Astrocyte (in vitro differentiated cells and primary cell): ENCODE data around the gene SMARCA5. TPM values are rescaled to one million over a fixed set of nuclear protein-coding genes. Genes with fewer than 3 reads are reported as not detected.

ENCODE experiments used
- DNase-seq: peaks from one replicate; pipeline ENCODE4 v3.0.0-alpha.2; 2010; ENCODE audit warnings: low read depth
- FAIRE-seq: peaks from 2 replicates; lab custom pipeline; 2011; peaks lifted over from hg19 to GRCh38; lab: Jason Lieb, UNC
- H2AFZ ChIP-seq: 2 replicates; pipeline ENCODE4 v1.6.0; 2012; ENCODE audit warnings: low read depth, low read length, inconsistent platforms
- H3K27ac ChIP-seq: 2 replicates; pipeline ENCODE4 v1.5.1; 2011; ENCODE audit warnings: low read depth, low read length, inconsistent platforms
- H3K27me3 ChIP-seq: 2 replicates; pipeline ENCODE4 v1.6.0; 2011; ENCODE audit warnings: low read length, inconsistent platforms; ENCODE audit not compliant: insufficient read depth
- H3K36me3 ChIP-seq: 2 replicates; pipeline ENCODE4 v1.5.1; 2011; ENCODE audit warnings: low read length, inconsistent platforms; ENCODE audit not compliant: insufficient read depth
- H3K4me1 ChIP-seq: 2 replicates; pipeline ENCODE4 v1.5.1; 2011; ENCODE audit warnings: low read length, inconsistent platforms; ENCODE audit not compliant: insufficient read depth
- H3K4me2 ChIP-seq: 2 replicates; pipeline ENCODE4 v1.6.0; 2012; ENCODE audit warnings: low read length, inconsistent platforms
- H3K4me3 ChIP-seq: 2 replicates; pipeline ENCODE4 v1.5.1; 2011; ENCODE audit warnings: low read depth, mild to moderate bottlenecking, low read length, inconsistent platforms; ENCODE audit not compliant: insufficient read depth
- H3K79me2 ChIP-seq: 2 replicates; pipeline ENCODE4 v1.6.0; 2012; ENCODE audit warnings: mild to moderate bottlenecking, low read length, inconsistent platforms; ENCODE audit not compliant: insufficient read depth
- H3K9ac ChIP-seq: 2 replicates; pipeline ENCODE4 v1.6.0; 2012; ENCODE audit warnings: mild to moderate bottlenecking, low read length, inconsistent platforms
- H3K9me3 ChIP-seq: 2 replicates; pipeline ENCODE4 v1.5.1; 2012; ENCODE audit warnings: low read depth, mild to moderate bottlenecking, low read length, inconsistent platforms; ENCODE audit not compliant: insufficient read depth
- H4K20me1 ChIP-seq: 2 replicates; pipeline ENCODE4 v1.6.0; 2012; ENCODE audit warnings: low read length, inconsistent platforms; ENCODE audit not compliant: insufficient read depth
- H3K27ac Mint-ChIP-seq: one replicate; pipeline ENCODE4 v1.8.0; 2021; ENCODE audit warnings: mild to moderate bottlenecking, mixed read lengths; ENCODE audit not compliant: unreplicated experiment
- H3K27me3 Mint-ChIP-seq: one replicate; pipeline ENCODE4 v1.8.0; 2021; ENCODE audit warnings: low read depth, mixed read lengths; ENCODE audit not compliant: unreplicated experiment
- H3K36me3 Mint-ChIP-seq: one replicate; pipeline ENCODE4 v1.8.0; 2021; ENCODE audit warnings: low read depth, mixed read lengths; ENCODE audit not compliant: unreplicated experiment
- H3K4me1 Mint-ChIP-seq: one replicate; pipeline ENCODE4 v1.8.0; 2021; ENCODE audit warnings: low read depth, mixed read lengths; ENCODE audit not compliant: unreplicated experiment
- H3K4me3 Mint-ChIP-seq: one replicate; pipeline ENCODE4 v1.8.0; 2021; ENCODE audit warnings: mild to moderate bottlenecking, moderate library complexity, mixed read lengths; ENCODE audit not compliant: unreplicated experiment
- H3K9me3 Mint-ChIP-seq: one replicate; pipeline ENCODE4 v1.8.0; 2021; ENCODE audit warnings: mild to moderate bottlenecking, mixed read lengths; ENCODE audit not compliant: unreplicated experiment
- CTCF ChIP-seq: IDR thresholded peaks from 2 replicates; pipeline ENCODE4 v1.5.1; 2011; ENCODE audit warnings: low read depth, mild to moderate bottlenecking, inconsistent platforms, low read length, moderate library complexity; ENCODE audit not compliant: insufficient read depth
- EZH2 ChIP-seq: IDR thresholded peaks from 2 replicates; pipeline ENCODE4 v1.6.1; 2012; ENCODE audit warnings: mild to moderate bottlenecking, low read length, inconsistent platforms; ENCODE audit not compliant: insufficient read depth
- total RNA-seq: library from RNA; stranded (reverse); gene quantifications from 2 replicates; pipeline ENCODE4 v1.2.1, GENCODE V29; 2021

Gene SMARCA5
- total RNA-seq, 1 donor from 2014 or later = 69.0 TPM

GRCh38 chr4:143555676-143556075, 42.2 kb downstream of the SMARCA5 start:
- Histone ChIP-seq H3K4me3 (no peak overlapping the region), H3K36me3 (peaks cover 14% of the 10 kb centered on the region), H3K9me3 (no peaks in the 10 kb centered on the region), H4K20me1 (peaks cover 15% of the 10 kb centered on the region), H3K4me2 (no peak overlapping the region), H3K27me3 (no peaks in the 10 kb centered on the region), H3K4me1 (peaks cover 5% of the 10 kb centered on the region), H3K79me2 (peaks cover 5% of the 10 kb centered on the region), H2AFZ (no peak overlapping the region), H3K27ac (no peak overlapping the region), H3K9ac (no peak overlapping the region)
- DNase-seq (no peak), FAIRE-seq (no peak)
- Mint-ChIP-seq H3K9me3 (no peaks in the 10 kb centered on the region), H3K36me3 (peaks cover 12% of the 10 kb centered on the region), H3K27me3 (peaks cover 9% of the 10 kb centered on the region), H3K4me3 (no peak overlapping the region), H3K27ac (no peak overlapping the region), H3K4me1 (peaks cover 8% of the 10 kb centered on the region)
- TF ChIP-seq CTCF = no peak
- no peak for TF ChIP-seq EZH2

GRCh38 chr4:143558286-143558685, 44.8 kb downstream of the SMARCA5 start:
- no peak for FAIRE-seq
- Histone ChIP-seq H3K9ac (no peak overlapping the region), H3K27ac (no peak overlapping the region), H3K4me2 (peak overlapping the region; percentile 96), H3K27me3 (no peaks in the 10 kb centered on the region), H2AFZ (no peak overlapping the region), H3K36me3 (peaks cover 6% of the 10 kb centered on the region), H3K9me3 (no peaks in the 10 kb centered on the region), H3K4me3 (no peak overlapping the region), H3K4me1 (peaks cover 5% of the 10 kb centered on the region), H4K20me1 (no peaks in the 10 kb centered on the region), H3K79me2 (no peaks in the 10 kb centered on the region)
- Mint-ChIP-seq H3K9me3 (peaks cover 2% of the 10 kb centered on the region), H3K27ac (no peak overlapping the region), H3K36me3 (peaks cover 5% of the 10 kb centered on the region), H3K4me1 (peaks cover 5% of the 10 kb centered on the region), H3K4me3 (no peak overlapping the region), H3K27me3 (peaks cover 9% of the 10 kb centered on the region)
- DNase-seq = no peak
- TF ChIP-seq EZH2 (no peak), CTCF (no peak)
